Fibroblast of villous mesenchyme (primary cell): Measurements from ENCODE around the gene TRIM43. TPM values are rescaled to one million over a fixed set of nuclear protein-coding genes. Genes with fewer than 3 reads are reported as not detected.
"Not testable (repeated sequence)": the region's sequence is repeated elsewhere in the genome, so short reads cannot be mapped to it uniquely, and the experiment has no call there.

Experiments
- DNase-seq: peaks from one replicate; pipeline ENCODE4 v3.0.0-alpha.2; 2010; ENCODE audit warnings: low read depth
- H3K4me3 ChIP-seq: 2 replicates; pipeline ENCODE4 v1.5.1; 2011; ENCODE audit warnings: low read depth, mild to moderate bottlenecking, low read length
- CTCF ChIP-seq: IDR thresholded peaks from 2 replicates; pipeline ENCODE4 v1.5.1; 2012; ENCODE audit warnings: low read depth, mild to moderate bottlenecking, low read length; ENCODE audit not compliant: insufficient read depth
- total RNA-seq: library from RNA; depleted of rRNA; stranded (reverse); fragments of >200 nt; gene quantifications from 2 replicates; pipeline ENCODE4 v1.2.3, GENCODE V29; 2012

The TRIM43 gene
- total RNA-seq = under 0.01 TPM in 1 of 2 replicates, not detected in the other

- DNase-seq, H3K4me3 ChIP-seq: not testable (repeated sequence)
These were observed at the start of gene TRIM43 for GRCh38 chr2:95591701-95592100. TSS of gene TRIM43 (plus strand) at chr2:95592001. CDS start at chr2:95594024, 2,023 bp downstream.

- DNase-seq = no peak
- H3K4me3 ChIP-seq = no peak overlapping the region
- no peak for TF ChIP-seq CTCF
These were observed 40.7 kb upstream of the TRIM43 start for GRCh38 chr2:95551055-95551568.

GRCh38 chr2:95552911-95553310, 38.9 kb upstream of the TRIM43 start:
- TF ChIP-seq CTCF = no peak
- DNase-seq = no peak
- H3K4me3 ChIP-seq = no peak overlapping the region

DNA sequence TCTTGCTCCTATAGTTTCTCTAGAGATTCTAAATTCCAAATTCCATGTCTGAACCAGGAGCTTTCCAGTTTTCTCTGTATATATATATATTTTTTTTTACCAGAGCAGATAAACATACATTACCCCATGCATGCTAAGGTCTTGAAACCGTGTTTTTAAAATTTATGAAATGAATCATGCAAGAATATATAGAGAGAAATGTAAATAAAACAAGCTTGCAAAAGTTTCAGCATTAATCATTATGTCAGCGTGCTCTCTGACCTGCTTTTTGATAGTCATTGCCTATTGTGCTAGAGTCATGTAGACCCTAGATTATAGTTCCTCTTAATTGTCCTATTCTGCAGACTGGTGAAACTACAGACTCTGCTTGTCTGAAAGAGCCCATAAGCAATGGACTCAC, 22.6 kb upstream of the TRIM43 start:
- H3K4me3 ChIP-seq = no peak overlapping the region
- no peak for DNase-seq
- no peak for TF ChIP-seq CTCF

DNA sequence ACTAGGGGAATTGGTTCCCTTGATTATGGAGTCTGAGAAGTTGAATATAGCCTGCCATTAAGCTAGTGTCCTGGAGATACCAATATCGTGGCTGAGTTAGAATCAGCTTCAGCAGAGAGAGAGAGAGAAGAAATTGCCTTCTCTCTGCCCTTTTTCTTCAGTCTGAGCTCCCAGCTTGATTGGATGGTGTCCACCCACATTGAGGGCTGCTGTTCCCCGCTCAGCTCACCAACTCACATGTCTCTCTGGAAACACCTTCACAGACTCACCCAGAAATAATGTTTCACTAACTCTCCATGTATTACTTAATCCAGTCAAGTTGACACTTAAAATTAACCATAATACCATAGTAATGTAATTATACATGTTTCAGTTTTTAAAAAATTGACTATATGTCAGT, 17.9 kb upstream of the TRIM43 start:
- TF ChIP-seq CTCF = no peak
- no peak overlapping the region for H3K4me3 ChIP-seq
- DNase-seq = no peak

DNA sequence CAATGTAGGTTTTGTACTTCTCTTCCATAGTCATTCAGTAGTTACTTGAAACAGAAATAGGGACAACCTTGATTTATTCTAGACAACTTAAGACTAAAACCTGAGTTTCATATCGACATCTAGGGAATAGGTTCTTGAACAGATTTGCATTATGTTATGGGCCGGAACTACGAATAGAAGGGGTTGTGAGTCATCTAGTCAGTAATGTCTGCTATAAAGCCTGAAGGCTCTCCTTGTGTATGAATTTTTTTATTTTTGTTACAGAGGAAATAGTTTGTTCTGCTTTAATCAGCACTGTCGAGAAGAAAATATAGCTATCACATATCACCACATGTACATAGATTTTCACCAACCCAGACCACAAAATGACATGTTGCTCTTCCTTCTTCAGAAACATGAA, 17.3 kb upstream of the TRIM43 start:
- no peak for DNase-seq
- no peak for TF ChIP-seq CTCF
- H3K4me3 ChIP-seq = no peak overlapping the region

GRCh38 chr2:95575857-95576256, 15.9 kb upstream of the TRIM43 start:
- no peak for TF ChIP-seq CTCF
- H3K4me3 ChIP-seq = no peak overlapping the region
- no peak for DNase-seq
